Activated CD4-positive, alpha-beta T cell treated with anti-CD3 and anti-CD28 coated beads for 1 hour (primary cell): ENCODE results near the gene NEMF.
"Not testable (repeated sequence)": the region's sequence is repeated elsewhere in the genome, so short reads cannot be mapped to it uniquely, and the experiment has no call there.

Experiments used
- DNase-seq: peaks from one replicate; pipeline ENCODE4 v3.0.0-alpha.2; 2020

Gene NEMF

DNA sequence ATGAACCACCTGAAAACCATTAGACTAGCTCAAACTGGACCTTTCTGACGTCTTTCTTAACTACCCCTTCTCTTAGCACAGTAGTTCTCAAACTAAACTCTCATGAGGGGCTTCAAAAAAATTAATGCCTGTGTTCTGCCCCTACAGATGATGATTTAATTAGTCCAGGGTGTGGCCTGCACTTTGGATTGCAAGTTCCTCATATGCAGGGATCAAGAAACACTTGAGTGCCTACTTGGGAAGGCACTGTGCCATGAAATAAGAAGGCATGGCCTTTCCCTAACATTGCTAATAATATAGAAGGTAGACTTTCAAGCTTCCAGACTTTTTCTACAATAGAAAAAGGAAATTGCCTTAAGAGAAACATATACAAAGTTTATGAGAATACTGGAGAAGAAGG lies 107.4 kb downstream of the NEMF start:
- no peak for DNase-seq

DNA sequence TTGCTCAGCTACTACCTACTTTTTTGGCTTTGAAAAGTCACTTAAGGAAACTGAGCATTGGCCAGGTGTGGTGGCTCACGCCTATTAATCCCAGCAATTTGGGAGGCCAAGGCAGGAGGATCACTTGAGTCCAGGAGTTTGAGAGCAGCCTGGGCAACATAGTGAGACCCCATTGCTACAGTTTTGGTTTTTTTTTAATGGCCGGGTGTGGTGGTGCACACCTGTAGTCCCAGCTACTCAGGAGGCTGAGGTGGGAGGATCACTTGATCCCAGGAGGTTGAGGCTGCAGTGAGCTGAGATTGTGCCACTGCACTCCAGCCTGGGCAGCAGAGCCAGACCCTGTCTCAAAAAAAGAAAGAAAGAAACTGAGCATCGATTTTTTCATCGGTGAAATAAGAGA lies 116.9 kb downstream of the NEMF start:
- DNase-seq = not testable (repeated sequence)

DNA sequence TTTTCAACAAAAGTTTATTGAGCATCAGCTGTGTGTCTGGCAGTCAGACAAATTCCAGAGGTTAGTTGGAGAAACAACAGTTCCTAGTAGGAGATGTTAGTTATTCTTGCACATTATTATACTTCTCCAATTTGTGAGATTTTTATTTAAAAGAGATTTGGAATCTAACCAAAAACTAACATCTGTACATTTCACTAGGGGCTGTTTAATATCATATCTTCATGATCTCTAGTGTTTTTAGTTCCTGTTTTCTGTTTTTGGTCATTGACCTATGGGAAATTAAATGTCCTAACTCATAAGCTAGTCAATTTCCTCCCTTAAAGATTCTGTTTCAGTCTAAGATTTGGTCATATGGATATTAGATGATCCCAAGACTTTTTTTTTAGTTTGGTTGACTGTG lies 118.8 kb downstream of the NEMF start:
- no peak for DNase-seq

DNA sequence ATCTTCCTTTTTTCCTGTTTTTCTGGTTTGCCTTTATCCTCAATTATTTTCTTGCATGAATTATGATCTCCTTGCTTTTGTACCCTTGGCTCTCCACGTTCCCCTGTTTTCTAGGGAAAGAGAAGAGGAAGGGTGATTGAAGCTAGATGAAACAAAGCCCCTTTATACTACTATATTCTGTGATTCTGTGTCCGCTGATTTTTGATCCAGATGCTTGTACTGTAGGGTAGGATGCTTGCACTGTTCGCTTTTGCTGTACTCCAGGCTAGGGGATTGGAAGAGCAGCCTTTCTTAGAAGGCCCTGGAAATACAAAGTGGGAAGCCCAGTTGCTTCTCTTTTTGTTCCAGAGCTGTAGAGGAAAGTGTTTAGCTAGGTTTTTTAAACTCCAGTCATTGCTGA lies 119.7 kb downstream of the NEMF start:
- DNase-seq = no peak
